Esophagus muscularis mucosa (tissue), 2 donors: ENCODE results near the gene ETFA.

Experiments used
- POLR2A ChIP-seq: fragments of 450-650 bp; IDR thresholded peaks from one replicate; pipeline ENCODE4 v1.6.1; 2017; ENCODE audit warnings: antibody characterized with exemption, moderate library complexity, mild to moderate bottlenecking, low read depth
- POLR2AphosphoS5 ChIP-seq, 2 donors: sonication (generic); formaldehyde crosslinking; IDR thresholded peaks; one replicate each; pipeline ENCODE4 v1.6.1; 2017; ENCODE audit warnings: antibody characterized with exemption in 2 of 2

- TF ChIP-seq POLR2A (no peak), POLR2AphosphoS5 (IDR thresholded peaks at IDR 0.05) (no peak)
These were observed 145.3 kb downstream of the ETFA start for GRCh38 chr15:76165951-76166350.
